Measurements from ENCODE around the gene COPG1.

GRCh38 chr3:129266651-129267050 is 17.2 kb downstream of the COPG1 start:
- TF ChIP-seq POLR2A (IDR thresholded peaks at IDR 0.05; ENCODE audit: low read length) (no peak), GATA1 (IDR thresholded peaks at IDR 0.05; ENCODE audit: low read depth, low read length) (no peak)

All from erythroblast (primary cell).